ENCODE results near the gene NDFIP2.
"Not testable (repeated sequence)": the region's sequence is repeated elsewhere in the genome, so short reads cannot be mapped to it uniquely, and the experiment has no call there.

NDFIP2 gene

DNA sequence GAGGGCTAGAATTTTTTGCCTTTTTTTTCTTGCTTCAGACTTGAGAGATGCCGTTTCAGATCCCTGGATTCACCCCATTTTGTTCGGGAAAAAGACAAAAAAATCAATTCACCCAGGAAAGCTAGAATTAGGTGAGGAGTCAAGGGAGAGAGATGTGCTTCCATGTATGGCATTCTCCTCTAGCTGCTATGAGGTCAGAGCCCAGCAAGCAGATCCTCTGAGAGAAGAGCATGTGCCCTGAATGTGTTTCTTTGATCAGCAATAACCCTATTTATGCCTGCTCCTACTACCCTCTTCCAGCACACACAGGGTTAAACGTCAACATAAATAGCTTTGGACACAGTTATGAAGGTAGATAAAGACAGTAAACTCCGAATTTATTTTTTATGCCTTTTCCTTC lies 53.6 kb downstream of the NDFIP2 start:
- no peak for DNase-seq (ENCODE audit: low read depth)

DNA sequence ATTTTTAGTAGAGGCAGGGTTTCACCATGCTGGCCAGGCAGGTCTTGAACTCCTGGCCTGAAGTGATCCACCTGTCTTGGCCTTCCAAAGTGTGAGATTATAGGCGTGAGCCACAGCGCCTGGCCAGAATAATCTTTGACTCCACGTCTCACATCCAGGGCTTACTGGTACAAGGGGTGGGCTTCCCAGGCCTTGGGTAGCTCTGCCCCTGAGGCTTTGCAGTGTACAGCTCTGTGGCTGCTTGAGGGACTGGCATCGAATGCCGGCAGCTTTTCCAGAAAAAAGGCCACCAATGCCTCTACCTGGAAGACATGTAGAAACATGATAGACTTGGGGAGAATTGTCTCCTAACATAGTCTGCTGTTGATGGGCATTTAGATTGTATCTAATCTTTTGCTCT lies 57.8 kb downstream of the NDFIP2 start:
- no peak for DNase-seq (ENCODE audit: low read depth)

DNA sequence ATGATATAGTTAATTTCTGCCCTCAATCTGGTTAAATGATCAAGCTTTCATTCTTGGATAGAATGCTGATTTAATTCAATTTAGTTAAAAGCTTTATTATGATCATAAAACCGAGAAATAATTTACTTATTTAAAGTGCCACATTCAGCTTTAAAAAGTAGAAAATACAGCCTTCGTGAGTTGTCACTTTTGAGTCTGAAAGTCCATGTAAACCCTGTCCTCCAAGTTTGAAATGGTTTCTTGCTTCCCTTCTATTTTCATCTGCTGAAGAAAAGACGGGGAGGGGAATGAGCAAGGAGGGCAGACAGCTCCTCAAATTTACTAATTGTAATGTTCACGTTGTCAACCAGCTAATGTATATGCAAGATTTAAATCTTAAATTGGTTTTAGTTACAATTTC lies 59.5 kb downstream of the NDFIP2 start:
- DNase-seq (ENCODE audit: low read depth) = no peak

DNA sequence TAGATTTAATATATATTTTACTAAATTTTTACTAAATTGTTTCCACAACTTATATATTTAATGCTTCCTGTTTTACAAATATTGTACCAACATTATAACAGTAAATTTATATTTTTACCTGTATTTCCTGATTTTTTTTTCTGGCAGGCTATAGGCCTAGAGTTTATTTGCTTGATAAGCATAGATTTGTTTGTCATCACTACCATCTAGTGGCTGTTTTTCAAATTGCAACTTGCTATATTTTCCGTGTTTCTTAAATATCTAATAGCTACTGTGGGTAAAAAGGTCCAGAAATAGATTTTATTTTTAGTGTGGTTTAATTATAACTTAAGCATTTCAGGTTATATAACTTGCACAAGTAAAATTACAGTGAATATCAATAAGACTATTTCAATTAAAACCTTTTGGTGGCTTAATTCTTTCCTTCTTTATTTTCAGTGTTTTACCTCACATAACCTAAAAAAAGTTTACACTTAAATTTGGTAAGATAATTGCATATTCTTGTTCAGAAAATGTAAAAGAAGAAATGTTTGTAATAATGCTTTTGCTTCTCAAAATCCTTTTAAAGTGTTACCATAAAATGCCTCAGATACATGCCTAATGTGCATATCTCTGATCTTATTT lies 60.6 kb downstream of the NDFIP2 start:
- DNase-seq (ENCODE audit: low read depth) = no peak

DNA sequence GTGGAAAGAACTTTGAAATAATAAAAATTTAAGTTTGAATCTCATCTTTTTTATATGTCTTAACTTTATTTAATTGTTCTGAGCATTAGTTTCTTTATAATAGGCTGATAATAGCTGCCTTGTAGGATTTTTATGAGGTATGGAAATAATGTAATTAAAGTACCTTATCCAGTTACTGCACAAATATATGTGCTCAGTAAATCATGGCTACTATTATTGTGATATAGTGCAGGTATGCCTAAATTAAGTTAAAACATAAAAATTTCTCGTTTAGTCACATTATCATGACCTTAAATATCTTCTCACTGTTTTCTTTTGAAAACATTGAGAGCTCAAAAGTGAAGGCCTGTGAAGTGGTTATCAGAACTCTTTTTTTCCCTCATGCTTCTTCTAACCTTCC lies 62.9 kb downstream of the NDFIP2 start:
- DNase-seq (ENCODE audit: low read depth) = no peak

DNA sequence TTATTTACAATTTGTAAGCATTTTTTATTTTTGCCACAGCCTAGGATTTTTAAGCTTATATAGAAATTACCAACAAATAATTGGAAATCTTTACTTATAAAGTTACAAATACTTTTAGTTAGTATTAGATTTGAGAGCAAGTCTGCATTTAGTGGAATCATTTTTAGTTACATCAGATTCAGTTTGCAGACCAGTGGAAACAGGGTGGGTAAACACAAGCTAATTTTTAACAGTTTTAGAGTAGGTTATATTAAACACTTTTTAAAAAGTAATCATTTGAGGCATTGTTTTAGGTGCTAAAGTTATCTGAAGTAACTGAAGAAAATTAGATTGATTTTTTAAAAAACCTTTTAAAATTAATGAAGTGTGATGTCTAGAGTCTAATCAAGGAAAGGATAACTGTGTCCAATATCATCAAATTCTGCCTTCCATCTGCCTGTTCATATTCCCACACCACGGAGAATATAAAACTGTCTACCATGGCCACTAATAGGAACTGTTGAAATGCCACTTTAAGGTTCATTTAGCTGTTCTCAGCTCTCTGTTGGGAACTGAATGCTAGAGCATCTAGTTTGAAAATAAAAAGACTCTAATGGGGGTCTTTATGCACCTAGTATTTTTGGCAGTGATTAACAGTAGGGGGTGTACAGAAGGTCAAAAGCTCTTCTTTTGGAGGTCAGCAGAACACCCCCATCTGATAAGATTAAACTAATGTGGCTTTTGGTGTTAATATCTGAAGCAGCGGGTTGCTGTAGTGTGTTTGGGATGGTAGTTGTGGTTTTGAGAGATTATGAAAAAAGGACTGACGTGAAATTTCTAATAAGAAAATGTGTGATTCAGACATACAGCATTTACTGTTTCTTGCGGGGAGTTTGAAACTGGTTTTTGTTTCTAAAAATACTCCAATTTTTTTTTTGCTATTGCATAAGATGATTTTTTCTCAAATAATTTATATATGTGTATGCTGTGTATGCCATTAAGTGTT lies 66.5 kb downstream of the NDFIP2 start:
- no peak for DNase-seq (ENCODE audit: low read depth)

DNA sequence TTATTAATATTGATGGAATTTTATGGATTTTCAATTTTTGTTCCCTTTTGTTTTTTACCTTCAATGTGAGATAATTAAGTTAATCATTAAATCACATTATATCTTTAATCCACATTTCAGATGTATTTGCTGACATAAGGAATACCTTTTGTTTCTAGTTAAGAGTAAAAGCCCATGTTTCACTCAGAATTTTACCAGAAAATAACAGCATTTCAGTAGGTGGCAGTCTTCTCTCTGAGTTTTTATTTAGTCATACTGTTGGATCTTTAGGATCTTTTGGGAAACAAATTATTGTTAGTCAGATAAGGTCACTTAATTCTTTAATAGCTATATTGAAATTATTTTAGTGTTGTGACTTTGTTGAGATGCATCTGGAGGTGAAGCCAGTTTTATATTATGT lies 67.9 kb downstream of the NDFIP2 start:
- DNase-seq (ENCODE audit: low read depth) = no peak

DNA sequence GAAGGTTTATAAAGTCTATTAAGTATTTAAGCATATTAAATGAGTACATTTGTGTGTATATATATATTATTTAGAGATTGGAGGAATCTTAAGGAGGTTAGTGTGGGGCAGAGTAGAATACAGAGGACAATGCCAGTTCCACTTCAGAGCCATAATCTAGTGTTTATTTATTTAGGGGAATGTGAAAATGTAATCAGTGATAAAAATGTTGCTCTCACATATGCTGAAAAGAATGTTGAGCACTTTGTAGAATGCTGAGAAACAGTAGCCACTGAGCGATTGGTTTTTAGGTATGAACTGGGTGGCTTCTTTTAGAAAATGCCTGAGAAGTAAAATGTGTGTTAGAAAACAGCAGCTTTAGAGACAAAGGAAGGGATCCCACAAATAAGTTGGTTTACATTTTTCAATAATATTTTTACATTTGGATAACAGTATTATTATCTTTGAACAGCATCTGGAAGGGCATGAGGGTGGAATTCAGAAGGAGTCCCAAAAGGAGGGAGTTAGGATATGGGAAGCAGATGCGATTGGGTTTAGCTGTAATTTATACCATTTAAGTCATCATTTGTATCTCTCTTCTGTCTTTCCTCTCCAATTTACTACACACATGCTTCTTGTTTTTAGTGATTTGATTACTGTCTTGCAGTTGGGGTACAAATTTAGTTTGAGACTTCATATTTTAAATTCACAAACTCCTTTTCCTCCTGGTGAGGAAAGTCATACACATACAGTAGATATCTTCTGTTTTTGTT lies 68.6 kb downstream of the NDFIP2 start:
- DNase-seq (ENCODE audit: low read depth) = no peak

DNA sequence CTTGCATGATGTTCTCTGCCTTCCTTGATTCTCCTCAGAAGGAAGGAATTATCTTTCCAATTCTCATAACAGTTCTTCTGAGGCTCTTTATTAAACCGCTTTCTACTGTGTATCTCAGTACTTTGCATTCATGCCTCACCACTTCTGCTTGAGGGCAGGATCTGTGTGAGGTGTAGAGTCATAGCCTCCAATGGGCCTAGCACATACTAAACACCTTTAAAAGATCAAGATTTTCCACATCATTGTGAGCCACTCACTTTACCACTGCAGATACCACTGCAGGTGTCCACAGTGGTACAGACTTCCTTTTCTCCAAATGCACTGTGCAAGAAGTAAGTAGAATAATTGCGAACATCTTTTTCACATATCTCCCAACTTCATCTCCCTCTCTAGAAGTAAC lies 76.7 kb downstream of the NDFIP2 start:
- DNase-seq (ENCODE audit: low read depth) = no peak

DNA sequence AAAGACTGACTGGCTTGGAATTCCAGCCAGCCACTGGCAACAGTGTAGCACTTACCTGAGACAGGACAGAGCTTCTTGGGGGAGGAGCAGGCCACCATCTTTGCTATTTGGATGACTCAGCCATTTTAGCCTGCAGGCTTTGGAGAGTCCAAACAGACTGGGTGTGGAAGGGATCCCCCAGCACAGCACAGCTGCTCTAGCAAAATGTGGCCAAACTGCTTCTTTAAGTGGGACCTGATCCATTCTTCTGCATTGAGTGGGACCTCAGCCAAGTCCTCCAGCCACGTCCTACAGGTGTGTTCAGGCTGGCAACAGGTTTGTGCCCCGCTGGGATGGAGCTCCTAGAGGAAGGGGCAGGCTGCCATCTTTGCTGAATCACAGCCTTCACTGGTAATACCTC lies 80.0 kb downstream of the NDFIP2 start:
- no peak for DNase-seq (ENCODE audit: low read depth)

DNA sequence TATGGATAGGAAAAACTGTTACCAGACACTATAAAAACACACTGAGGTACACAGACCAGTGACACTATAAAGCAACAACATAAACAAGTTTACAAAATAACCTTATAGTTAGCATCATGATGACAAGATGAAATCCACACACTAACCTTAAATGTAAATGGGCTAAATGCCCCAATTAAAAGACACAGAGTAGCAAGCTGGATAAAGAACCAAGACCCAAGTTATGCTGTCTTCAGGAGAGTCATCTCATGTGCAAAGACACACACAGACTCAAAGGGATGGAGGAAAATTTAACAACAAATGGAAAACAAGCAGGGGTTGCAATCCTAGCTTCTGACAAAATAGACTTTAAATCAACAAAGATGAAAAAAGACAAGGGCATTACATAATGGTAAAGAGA lies 81.6 kb downstream of the NDFIP2 start:
- no peak for DNase-seq (ENCODE audit: low read depth)

DNA sequence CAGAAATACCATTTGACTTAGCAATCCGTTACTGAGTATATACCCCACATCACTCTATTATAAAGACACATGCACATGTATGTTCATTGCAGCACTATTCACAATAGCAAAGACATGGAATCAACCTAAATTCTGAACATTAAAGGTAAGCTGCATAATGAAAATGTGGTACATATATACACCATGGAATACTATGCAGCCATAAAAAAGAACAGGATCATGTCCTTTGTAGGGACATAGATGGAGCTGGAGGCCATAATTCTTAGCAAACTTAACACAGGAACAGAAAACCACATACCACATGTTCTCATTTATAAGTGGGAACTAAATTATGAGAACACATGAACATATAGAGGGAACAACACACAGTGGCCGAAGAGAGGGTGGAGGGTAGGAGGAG lies 85.2 kb downstream of the NDFIP2 start:
- no peak for DNase-seq (ENCODE audit: low read depth)

DNA sequence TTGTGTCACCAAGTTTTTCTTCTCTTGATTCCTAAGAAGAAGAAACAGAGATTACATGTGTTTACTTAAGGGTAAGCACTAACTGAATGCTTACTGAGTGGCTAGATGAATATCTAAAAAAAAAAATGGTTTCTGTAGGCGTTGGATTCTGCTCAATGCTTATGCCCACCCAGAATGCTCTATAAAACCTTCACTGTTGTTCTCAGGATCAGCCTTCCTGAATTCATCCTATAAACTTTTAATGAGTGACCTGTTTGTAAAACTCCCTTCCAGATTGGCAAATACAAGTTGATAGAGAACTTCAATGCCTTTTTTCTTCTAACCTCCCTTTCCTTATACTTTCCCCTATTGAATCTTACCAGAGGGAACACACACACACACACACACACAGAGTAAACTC lies 90.2 kb downstream of the NDFIP2 start:
- no peak for DNase-seq (ENCODE audit: low read depth)

DNA sequence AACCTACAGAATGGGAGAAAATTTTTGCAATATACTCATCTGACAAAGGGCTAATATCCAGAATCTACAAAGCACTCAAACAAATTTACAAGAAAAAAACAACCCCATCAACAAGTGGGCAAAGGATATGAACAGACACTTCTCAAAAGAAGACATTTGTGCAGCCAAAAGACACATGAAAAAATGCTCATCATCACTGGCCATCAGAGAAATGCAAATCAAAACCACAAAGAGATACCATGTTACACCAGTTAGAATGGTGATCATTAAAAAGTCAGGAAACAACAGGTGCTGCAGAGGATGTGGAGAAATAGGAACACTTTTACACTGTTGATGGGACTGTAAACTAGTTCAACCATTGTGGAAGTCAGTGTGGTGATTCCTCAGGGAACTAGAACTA lies 92.9 kb downstream of the NDFIP2 start:
- not testable (repeated sequence) for DNase-seq (ENCODE audit: low read depth)

DNA sequence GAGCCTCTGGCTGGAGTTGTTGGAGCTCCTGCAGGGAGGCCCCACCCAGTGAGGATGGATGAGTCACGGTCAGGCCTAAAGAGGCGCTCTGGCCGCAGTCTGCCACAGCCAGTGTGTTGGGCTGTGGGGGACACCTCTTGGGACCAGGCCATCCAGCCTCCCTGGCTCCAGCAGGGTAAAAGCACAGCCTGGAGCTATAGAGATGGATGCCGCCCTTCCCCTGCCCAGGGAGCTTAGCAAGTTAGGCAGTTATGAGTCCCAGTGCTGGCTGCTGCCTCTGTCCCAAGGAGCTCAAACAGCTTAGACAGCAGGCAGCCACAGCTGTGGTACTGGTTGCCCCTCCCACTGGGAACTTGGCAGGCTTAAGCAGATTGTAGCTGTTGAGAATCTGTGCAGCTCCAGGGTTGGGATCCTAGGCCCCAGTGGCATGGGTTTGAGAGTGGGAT lies 100.9 kb downstream of the NDFIP2 start:
- DNase-seq (ENCODE audit: low read depth) = no peak

DNA sequence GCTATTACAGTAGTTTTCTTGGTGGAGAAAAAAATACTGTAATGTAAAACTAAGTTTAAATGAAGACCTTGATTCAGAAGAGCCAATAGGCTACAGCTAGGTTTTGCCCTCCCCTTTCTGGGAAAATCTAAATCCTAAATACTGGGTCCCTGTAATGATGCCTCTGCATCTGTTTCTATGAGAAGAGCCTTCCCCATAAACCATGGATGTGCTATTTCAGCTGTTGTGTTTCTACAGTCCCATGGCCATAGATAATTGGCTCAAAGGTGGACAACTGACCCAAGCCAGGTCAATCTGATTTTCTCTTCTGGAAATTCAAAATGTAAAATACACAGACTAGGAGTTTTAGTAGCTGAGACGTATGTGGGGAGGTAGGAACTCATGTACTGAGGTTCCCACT lies 101.9 kb downstream of the NDFIP2 start:
- DNase-seq (ENCODE audit: low read depth) = no peak

DNA sequence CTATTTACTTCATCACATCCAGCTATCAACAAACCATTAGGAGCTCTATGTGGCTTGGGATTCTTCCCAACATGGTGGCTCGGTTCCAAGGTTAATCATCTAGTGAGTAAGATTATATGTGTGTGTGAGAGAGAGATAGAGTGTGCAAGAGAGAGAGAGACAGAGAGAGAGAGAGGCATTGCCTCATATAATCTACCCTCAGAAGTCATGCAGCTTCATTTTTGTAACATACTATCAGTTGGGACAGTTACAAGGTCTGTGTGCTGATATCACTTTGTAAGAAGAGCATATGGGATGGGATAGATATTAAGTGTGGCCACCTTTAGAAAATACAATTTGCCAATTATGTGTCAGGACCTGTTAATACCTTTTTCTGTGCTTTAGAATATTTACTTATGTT lies 104.1 kb downstream of the NDFIP2 start:
- no peak for DNase-seq (ENCODE audit: low read depth)

DNA sequence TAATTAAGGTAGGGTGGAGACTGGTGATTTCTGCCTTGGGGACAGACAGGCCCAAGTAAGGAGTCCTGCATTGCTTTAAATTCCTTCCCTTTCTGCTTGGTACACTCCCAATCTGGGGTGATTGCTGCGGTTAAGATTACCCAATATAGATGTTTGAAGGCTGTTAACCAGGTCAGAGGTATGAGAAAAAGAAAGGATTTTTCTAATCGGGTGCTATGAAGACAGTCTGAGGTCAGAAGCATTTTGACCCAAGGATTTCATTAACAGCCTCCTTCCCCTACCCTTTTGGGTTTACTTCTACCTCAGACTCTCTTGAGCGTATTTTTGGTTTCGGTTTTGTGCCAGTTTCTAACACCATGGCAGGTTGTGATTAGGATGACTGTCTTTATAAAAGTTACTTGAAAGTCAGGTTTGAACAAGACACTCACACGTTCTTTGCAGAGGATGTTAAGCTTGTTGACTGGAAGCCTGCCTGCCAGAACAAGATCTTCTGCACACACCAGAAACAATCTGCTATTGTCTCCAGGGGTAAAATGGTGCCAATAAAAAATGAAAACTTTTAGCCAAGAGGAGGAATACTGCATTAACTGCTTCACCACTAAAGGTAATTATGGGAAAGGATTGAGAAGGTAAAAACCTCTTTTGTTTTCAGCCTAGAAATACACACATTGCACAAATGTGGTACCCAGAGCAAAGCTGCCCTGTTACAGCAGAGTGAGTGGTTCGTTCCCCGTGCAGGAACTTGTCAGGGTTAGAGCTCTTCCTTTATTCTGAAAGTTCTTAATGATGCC lies 108.8 kb downstream of the NDFIP2 start:
- DNase-seq (ENCODE audit: low read depth) = no peak

DNA sequence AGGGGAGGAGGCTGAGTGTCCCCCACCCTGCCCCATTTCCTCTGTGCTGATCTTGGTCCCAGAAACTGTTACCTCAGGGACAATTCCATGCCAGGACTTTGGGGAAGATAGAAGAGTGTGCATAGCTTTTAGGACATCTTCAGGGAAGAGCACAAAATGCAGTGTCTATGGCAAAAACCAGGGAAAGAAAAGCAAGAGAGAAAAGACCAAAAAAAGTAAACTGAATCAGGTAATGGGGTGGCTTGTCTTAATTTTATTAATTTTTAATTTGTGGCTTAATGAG lies 109.4 kb downstream of the NDFIP2 start:
- no peak for DNase-seq (ENCODE audit: low read depth)

DNA sequence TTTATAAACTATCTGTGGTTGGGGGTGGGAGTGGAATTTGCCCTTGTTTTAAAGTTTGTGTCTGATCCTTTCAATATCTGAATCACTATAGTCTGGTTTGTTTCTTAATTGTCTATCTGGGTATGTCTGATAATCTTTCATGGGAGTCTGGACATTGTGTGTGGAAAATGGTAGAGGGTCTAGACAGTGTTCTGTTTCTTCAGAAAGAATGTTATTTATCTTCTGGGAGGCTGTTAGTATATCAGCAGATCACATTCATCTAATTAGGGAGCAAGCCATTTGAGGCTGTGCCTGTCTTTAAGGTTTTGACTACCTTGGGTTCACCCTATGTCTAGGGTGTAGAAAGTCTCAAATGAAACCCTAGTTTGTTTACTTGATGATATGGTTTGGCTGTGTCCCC lies 110.5 kb downstream of the NDFIP2 start:
- DNase-seq (ENCODE audit: low read depth) = no peak

DNA sequence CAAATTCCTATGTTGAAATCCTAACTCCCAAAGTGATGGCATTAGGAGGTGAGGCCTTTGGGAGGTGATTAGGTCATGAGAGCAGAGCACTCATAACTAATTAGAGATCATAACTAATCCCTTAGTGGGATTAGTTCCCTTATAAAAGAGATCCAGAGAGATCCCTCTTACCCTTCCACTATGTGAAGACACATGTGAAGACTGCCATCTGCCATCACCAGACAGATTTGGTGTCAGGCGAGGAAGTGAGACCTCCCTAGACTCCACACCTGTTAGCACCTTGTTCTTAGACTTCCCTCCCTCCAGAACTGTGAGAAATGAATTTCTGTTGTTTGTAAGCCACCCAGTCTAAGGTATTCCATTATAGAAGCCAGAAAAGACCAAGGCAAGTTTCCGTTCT lies 112.2 kb downstream of the NDFIP2 start:
- no peak for DNase-seq (ENCODE audit: low read depth)

DNA sequence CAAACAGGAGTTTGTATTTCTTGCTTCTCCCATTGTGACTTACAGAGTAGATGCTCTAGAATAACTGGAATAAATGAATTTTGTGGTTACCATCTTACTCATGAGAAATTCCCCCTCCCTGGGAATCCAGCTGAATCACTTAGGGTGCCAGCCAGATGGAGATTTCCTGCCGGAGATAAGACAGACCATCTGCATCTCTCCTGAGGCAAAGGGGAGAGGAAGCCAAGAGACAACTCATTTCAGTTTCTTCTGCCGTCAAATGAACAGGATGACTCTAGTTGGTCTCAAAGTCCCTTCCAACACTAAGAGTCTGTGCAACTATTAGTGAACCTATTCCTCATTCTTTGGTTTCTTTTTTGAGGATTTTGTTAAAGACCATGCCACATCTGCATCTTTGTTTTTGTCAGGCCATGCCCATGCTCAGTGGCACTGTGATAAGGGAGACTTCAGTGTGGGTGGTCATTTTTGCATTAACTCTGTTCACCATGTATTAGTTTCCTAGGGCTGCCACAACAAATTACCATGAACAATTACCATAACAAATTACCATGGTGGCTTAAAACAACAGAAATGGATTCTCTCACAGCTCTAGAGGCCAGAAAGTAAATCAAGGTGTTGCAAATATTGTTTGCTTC lies 112.8 kb downstream of the NDFIP2 start:
- DNase-seq (ENCODE audit: low read depth) = no peak

Measured in stimulated activated CD8-positive, alpha-beta memory T cell treated with anti-CD3 and anti-CD28 coated beads, Interleukin-12 subunit alpha, Interleukin-12 subunit beta, amount 100 ng/mL, for 1 hour (primary cell).